A549 (cell line): ENCODE measurements around the gene PDPK1. TPM values are rescaled to one million over a fixed set of nuclear protein-coding genes. Genes with fewer than 3 reads are reported as not detected.

ENCODE experiments used
- ATAC-seq, 2 experiments: fragments of 200-7000 bp in 1 of 2; fragments of >200 bp in 1 of 2; cut with Nextera tagmentation in 1 of 2; cut with Tn5 transposase in 1 of 2; 3 replicates each; pipeline versions ENCODE4 v1.8.0 to v1.9.1; 2018 to 2020; ENCODE audit warnings: mild to moderate bottlenecking in 1 of 2, moderate library complexity in 1 of 2
- CTCF ChIA-PET: fragments of 300-600 bp; sonication (Branson Sonifier 250); formaldehyde crosslinking; extraction: SDS; loops from one replicate; lab custom pipeline; 2021; ENCODE audit warnings: antibody characterized with exemption, inconsistent platforms; lab: Yijun Ruan, JAX
- POLR2A ChIA-PET: fragments of 350-600 bp; formaldehyde crosslinking; extraction: SDS; loops from one replicate; lab custom pipeline; 2021; ENCODE audit warnings: antibody characterized with exemption, inconsistent platforms; lab: Yijun Ruan, JAX
- DNase-seq, 2 experiments: peaks; one replicate each; pipeline versions ENCODE4 v3.0.0 to v3.0.0-alpha.2; 2011 to 2016; ENCODE audit warnings: low read depth in 1 of 2, low spot score in 1 of 2
- FAIRE-seq: peaks from 2 replicates; lab custom pipeline; 2011; peaks lifted over from hg19 to GRCh38; lab: Jason Lieb, UNC
- H3K27ac ChIP-seq, 2 experiments: fragments of >200 bp; sonication (Bioruptor Twin); formaldehyde crosslinking; 3 replicates each; pipeline ENCODE4 v1.5.1; 2016 to 2017
- H3K4me1 ChIP-seq: fragments of >200 bp; sonication (Bioruptor Twin); formaldehyde crosslinking; 3 replicates; pipeline ENCODE4 v1.6.1; 2016
- H3K4me2 ChIP-seq: fragments of >200 bp; sonication (Bioruptor Twin); formaldehyde crosslinking; 3 replicates; pipeline ENCODE4 v1.6.1; 2016
- H3K4me3 ChIP-seq: fragments of >200 bp; sonication (Bioruptor Twin); formaldehyde crosslinking; 3 replicates; pipeline ENCODE4 v1.5.1; 2016
- H3K9me3 ChIP-seq: fragments of >200 bp; sonication (Bioruptor Twin); formaldehyde crosslinking; 3 replicates; pipeline ENCODE4 v1.6.1; 2016
- ESRRA ChIP-seq: fragments of 150-350 bp; IDR thresholded peaks from 2 replicates; pipeline ENCODE4 v1.6.1; 2014; ENCODE audit warnings: mild to moderate bottlenecking, low read length, borderline replicate concordance
- HOXB13 ChIP-seq: fragments of 250-450 bp; sonication (Bioruptor Pico); IDR thresholded peaks from 2 replicates; pipeline ENCODE4 v1.5.0; 2020; ENCODE audit warnings: low read depth, mild to moderate bottlenecking, moderate library complexity
- JUN ChIP-seq, 2 experiments: fragments of >200 bp; sonication (Bioruptor Twin); formaldehyde crosslinking; IDR thresholded peaks; 2 replicates in 1 of 2; 3 replicates in 1 of 2; pipeline ENCODE4 v1.6.1; 2016 to 2017
- MAZ ChIP-seq: fragments of 150-350 bp; IDR thresholded peaks from 2 replicates; pipeline ENCODE4 v1.6.1; 2014; ENCODE audit warnings: antibody characterized with exemption, low read depth, low read length, borderline replicate concordance
- NFE2L2 ChIP-seq: fragments of 150-350 bp; conservative IDR thresholded peaks from 2 replicates; pipeline ENCODE4 v1.6.1; 2014; ENCODE audit warnings: low read length
- NR3C1 ChIP-seq: fragments of >200 bp; sonication (Bioruptor Twin); formaldehyde crosslinking; IDR thresholded peaks from 3 replicates; pipeline ENCODE4 v1.6.1; 2017
- POLR2A ChIP-seq: IDR thresholded peaks from 2 replicates; pipeline ENCODE4 v1.6.1; 2012; ENCODE audit warnings: mild to moderate bottlenecking, low read length
- RARB ChIP-seq: fragments of 250-450 bp; sonication (Bioruptor Pico); IDR thresholded peaks from 2 replicates; pipeline ENCODE4 v1.8.0; 2021; ENCODE audit warnings: mild to moderate bottlenecking, moderate library complexity
- RNF2 ChIP-seq: fragments of 200-600 bp; sonication (generic); IDR thresholded peaks from 2 replicates; pipeline ENCODE4 v1.6.1; 2016; ENCODE audit warnings: low read depth, mild to moderate bottlenecking, antibody characterized with exemption, moderate library complexity, borderline replicate concordance
- TFCP2L1 ChIP-seq: fragments of 250-450 bp; sonication (Bioruptor Pico); IDR thresholded peaks from 2 replicates; pipeline ENCODE4 v1.5.0; 2021; ENCODE audit warnings: mild to moderate bottlenecking
- ZSCAN20 ChIP-seq: fragments of 250-450 bp; sonication (Bioruptor Pico); IDR thresholded peaks from 2 replicates; pipeline ENCODE4 v1.8.0; 2022; ENCODE audit warnings: mild to moderate bottlenecking, moderate library complexity
- WGBS: methylation state at CpG from one replicate; pipeline ENCODE4 v1.1.6; 2017; ENCODE audit errors: missing lambda C conversion rate; 5-methylcytosine and 5-hydroxymethylcytosine counted together
- polyA minus RNA-seq: library from RNA; depleted of rRNA, polyadenylated mRNA; stranded (reverse); fragments of >200 nt; gene quantifications from 2 replicates; pipeline ENCODE4 v1.2.3, GENCODE V29; 2011; rRNA and poly(A)+ RNA removed
- polyA plus RNA-seq, 4 experiments: library from polyadenylated mRNA; depleted of rRNA in 3 of 4; stranded (reverse); fragments of >200 nt; fragmentation: RNase III in 1 of 4; extraction: RNeasy Plus Mini Kit Qiagen cat#74134 plus additional on column Dnase treatment in 1 of 4; gene quantifications; 2 replicates in 3 of 4; 3 replicates in 1 of 4; pipeline ENCODE4 v1.2.3, GENCODE V29; 2011 to 2017
- TF ChIP-seq, protein P1 (sequence below): IDR thresholded peaks from 2 replicates; pipeline ENCODE4 v1.6.1; 2012
- TF ChIP-seq, protein P2 (sequence below): fragments of >200 bp; sonication (Bioruptor Twin); formaldehyde crosslinking; IDR thresholded peaks from 3 replicates; pipeline ENCODE4 v1.6.1; 2016
- TF ChIP-seq, protein P3 (sequence below): fragments of 450-650 bp; IDR thresholded peaks from 2 replicates; pipeline ENCODE4 v1.6.1; 2014; ENCODE audit warnings: antibody characterized with exemption
- TF ChIP-seq, protein P4 (sequence below): fragments of 150-350 bp; IDR thresholded peaks from 2 replicates; pipeline ENCODE4 v1.6.1; 2014; ENCODE audit warnings: low read depth, mild to moderate bottlenecking, low read length
- TF ChIP-seq, protein P5 (sequence below): IDR thresholded peaks from 2 replicates; pipeline ENCODE4 v1.6.1; 2012

PDPK1 gene
- polyA plus RNA-seq (2011; rRNA removed), result 29.7 and 38.1 TPM in 2 replicates
- polyA plus RNA-seq (2012; cell fraction: cytosol; rRNA removed), result 11.2 and 18.2 TPM in 2 replicates
- polyA plus RNA-seq (2012; cell fraction: nucleus; rRNA removed), result 19.4 and 19.5 TPM in 2 replicates
- polyA plus RNA-seq (2017; fragmentation: RNase III; extraction: RNeasy Plus Mini Kit Qiagen cat#74134 plus additional on column Dnase treatment), result 17.3 to 17.8 TPM (median 17.7 TPM) in 3 replicates
- 19.6 and 20.5 TPM in 2 replicates for polyA minus RNA-seq

DNA sequence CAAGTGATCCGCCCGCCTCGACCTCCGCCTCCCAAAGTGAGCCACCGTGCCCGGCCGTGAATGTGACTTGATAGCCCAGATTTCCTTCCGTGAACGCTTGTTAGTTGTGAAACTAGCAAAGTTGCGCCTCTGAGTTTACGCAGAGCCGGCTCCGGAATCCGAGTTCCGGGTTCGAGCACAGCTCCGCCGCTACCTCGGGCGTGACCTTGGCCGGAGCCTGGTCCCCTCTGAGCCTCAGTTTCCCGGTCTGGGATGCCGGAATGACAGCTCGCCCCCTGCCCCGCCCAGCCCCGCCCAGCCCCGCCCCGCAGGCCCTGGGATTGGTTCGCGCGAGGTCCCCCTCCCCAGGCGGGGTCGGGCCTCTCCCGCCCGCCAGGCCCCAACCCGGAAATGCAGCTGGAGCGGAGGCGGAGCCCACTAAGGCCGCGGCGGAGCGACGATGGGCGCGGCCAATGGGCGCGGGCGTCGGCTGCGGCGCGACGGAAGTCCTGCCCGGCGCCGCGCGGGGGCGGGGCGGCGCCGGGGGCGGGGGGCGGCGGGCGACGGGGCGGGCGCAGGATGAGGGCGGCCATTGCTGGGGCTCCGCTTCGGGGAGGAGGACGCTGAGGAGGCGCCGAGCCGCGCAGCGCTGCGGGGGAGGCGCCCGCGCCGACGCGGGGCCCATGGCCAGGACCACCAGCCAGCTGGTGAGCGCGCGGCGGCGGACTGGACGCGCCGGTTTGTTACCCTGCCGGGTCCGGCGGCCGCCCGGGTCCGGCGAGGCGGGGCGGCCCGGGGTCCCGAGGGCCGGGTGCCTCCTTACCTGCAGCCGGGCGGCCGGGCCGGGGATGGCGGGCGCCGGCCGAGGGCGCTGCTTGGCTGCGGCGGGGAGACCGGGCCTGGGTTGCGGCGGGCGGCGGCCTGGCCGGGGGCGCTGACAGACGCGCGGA, at the start of gene PDPK1:
PDPK1 (plus strand) TSS at position 571 of the 929 bp plus-strand sequence; CDS start at position 663, 92 bp downstream.
- no peak for TF ChIP-seq TFCP2L1
- peak in 1 of 2 experiments; percentile 79; a peak in 2 of 5 replicates for TF ChIP-seq JUN (IDR thresholded peaks at IDR 0.05)
- no peak for TF ChIP-seq RNF2
- peak; percentile 54 for TF ChIP-seq POLR2A
- TF ChIP-seq, protein P1, sequence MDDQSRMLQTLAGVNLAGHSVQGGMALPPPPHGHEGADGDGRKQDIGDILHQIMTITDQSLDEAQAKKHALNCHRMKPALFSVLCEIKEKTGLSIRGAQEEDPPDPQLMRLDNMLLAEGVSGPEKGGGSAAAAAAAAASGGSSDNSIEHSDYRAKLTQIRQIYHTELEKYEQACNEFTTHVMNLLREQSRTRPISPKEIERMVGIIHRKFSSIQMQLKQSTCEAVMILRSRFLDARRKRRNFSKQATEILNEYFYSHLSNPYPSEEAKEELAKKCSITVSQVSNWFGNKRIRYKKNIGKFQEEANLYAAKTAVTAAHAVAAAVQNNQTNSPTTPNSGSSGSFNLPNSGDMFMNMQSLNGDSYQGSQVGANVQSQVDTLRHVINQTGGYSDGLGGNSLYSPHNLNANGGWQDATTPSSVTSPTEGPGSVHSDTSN, result peak; percentile 88
- TF ChIP-seq, protein P2, sequence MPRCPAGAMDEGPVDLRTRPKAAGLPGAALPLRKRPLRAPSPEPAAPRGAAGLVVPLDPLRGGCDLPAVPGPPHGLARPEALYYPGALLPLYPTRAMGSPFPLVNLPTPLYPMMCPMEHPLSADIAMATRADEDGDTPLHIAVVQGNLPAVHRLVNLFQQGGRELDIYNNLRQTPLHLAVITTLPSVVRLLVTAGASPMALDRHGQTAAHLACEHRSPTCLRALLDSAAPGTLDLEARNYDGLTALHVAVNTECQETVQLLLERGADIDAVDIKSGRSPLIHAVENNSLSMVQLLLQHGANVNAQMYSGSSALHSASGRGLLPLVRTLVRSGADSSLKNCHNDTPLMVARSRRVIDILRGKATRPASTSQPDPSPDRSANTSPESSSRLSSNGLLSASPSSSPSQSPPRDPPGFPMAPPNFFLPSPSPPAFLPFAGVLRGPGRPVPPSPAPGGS, result peak; percentile 56; the same call in 1 of the 3 replicates
- TF ChIP-seq HOXB13 (CRISPR knock-in tag), result no peak
- no peak for TF ChIP-seq RARB (CRISPR knock-in tag)
- TF ChIP-seq MAZ, result peak; percentile 69; the same call in 1 of the 2 replicates
- TF ChIP-seq NFE2L2, result no peak
- Histone ChIP-seq H3K4me2 (peak within 1 kb of the TSS; percentile 93), H3K9me3 (no peaks in the 10 kb centered on the region), H3K4me3 (peak within 1 kb of the TSS; percentile 55), H3K4me1 (peaks cover 27% of the 10 kb centered on the region), H3K27ac (peak within 1 kb of the TSS; percentile 78 to 96)
- DNase-seq (peak; percentile 77 to 95), FAIRE-seq (no peak), ATAC-seq (peak; percentile 89 to 92)
- CTCF ChIA-PET, result no interaction called here
- 1% methylated on average over 39 of the region's 126 CpGs for WGBS
- POLR2A ChIA-PET, result interaction anchor here (0.6 kb wide), 1 partner anchor 330 kb away, joined by 4 read pairs; no protein-coding TSS in a partner anchor

DNA sequence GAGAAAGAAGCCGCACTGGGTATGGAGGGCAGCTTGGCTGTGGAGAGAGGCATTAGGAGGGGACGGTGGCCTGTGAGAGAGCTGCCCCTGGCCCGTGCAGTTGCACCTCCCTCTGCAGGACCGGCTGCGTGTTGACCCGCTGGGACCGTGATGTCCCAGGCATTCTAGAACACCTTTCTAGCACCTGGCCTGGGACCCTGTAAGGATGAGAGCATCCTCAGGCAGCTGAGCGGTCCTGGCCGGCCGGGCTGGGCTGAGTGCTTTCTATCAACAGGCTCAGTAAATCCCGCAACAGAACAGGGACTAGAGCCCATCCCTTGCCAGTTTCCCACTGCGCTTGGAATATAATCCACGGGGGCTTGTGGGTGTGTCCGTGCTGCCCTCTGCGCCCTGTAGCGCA, 48.2 kb upstream of the PDPK1 start:
- WGBS, result 93% methylated on average over 13 of the region's 16 CpGs
- H3K27ac ChIP-seq, result no peak overlapping the region
- no peak overlapping the region for H3K4me3 ChIP-seq
- CTCF ChIA-PET, result interaction anchor here (1.4 to 13.5 kb wide), 2 partner anchors 11 to 149 kb away, joined by 3 to 98 read pairs; partner anchors contain the start of gene ABCA3
- H3K4me1 ChIP-seq, result no peaks in the 10 kb centered on the region
- FAIRE-seq (no peak), DNase-seq (no peak), ATAC-seq (no peak)
- H3K9me3 ChIP-seq, result no peaks in the 10 kb centered on the region
- H3K4me2 ChIP-seq, result no peak overlapping the region
- POLR2A ChIA-PET, result no interaction called here
- TF ChIP-seq, protein P3, sequence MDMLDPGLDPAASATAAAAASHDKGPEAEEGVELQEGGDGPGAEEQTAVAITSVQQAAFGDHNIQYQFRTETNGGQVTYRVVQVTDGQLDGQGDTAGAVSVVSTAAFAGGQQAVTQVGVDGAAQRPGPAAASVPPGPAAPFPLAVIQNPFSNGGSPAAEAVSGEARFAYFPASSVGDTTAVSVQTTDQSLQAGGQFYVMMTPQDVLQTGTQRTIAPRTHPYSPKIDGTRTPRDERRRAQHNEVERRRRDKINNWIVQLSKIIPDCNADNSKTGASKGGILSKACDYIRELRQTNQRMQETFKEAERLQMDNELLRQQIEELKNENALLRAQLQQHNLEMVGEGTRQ, result no peak
- TF ChIP-seq, protein P4, sequence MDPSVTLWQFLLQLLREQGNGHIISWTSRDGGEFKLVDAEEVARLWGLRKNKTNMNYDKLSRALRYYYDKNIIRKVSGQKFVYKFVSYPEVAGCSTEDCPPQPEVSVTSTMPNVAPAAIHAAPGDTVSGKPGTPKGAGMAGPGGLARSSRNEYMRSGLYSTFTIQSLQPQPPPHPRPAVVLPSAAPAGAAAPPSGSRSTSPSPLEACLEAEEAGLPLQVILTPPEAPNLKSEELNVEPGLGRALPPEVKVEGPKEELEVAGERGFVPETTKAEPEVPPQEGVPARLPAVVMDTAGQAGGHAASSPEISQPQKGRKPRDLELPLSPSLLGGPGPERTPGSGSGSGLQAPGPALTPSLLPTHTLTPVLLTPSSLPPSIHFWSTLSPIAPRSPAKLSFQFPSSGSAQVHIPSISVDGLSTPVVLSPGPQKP, result no peak
- TF ChIP-seq, protein P5, sequence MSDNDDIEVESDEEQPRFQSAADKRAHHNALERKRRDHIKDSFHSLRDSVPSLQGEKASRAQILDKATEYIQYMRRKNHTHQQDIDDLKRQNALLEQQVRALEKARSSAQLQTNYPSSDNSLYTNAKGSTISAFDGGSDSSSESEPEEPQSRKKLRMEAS, result no peak
- TF ChIP-seq ZSCAN20 (CRISPR knock-in tag) (no peak), NR3C1 (no peak), ESRRA (no peak)
